ENCODE measurements around the gene SAMM50.

Gene SAMM50

GRCh38 chr22:43969989-43970755 lies 14.9 kb downstream of the SAMM50 start:
- no peaks in the 10 kb centered on the region for H3K27me3 ChIP-seq (ENCODE audit: control insufficient read depth, insufficient read depth, low read length)
- H3K36me3 ChIP-seq (ENCODE audit: control insufficient read depth, low read depth, low read length) = peaks cover 69% of the 10 kb centered on the region
- H3K9ac ChIP-seq (ENCODE audit: low read length) = no peak overlapping the region
- H3K27ac ChIP-seq (ENCODE audit: low read length) = no peak overlapping the region
- H3K4me3 ChIP-seq (ENCODE audit: low read length) = no peak overlapping the region
- H3K4me1 ChIP-seq (ENCODE audit: control insufficient read depth, low read depth, low read length) = no peaks in the 10 kb centered on the region
- H3K9me3 ChIP-seq (ENCODE audit: control insufficient read depth, low read depth, low read length) = no peaks in the 10 kb centered on the region

- Histone ChIP-seq H3K9me3 (ENCODE audit: control insufficient read depth, low read depth, low read length) (no peaks in the 10 kb centered on the region), H3K27ac (ENCODE audit: low read length) (no peak overlapping the region), H3K4me3 (ENCODE audit: low read length) (no peak overlapping the region), H3K4me1 (ENCODE audit: control insufficient read depth, low read depth, low read length) (no peaks in the 10 kb centered on the region), H3K27me3 (ENCODE audit: control insufficient read depth, insufficient read depth, low read length) (no peaks in the 10 kb centered on the region), H3K36me3 (ENCODE audit: control insufficient read depth, low read depth, low read length) (peaks cover 74% of the 10 kb centered on the region), H3K9ac (ENCODE audit: low read length) (no peak overlapping the region)
These were observed 15.9 kb downstream of the SAMM50 start for GRCh38 chr22:43971112-43971511.

GRCh38 chr22:43972931-43973462 lies 17.8 kb downstream of the SAMM50 start:
- no peaks in the 10 kb centered on the region for H3K9me3 ChIP-seq (ENCODE audit: control insufficient read depth, low read depth, low read length)
- no peak overlapping the region for H3K9ac ChIP-seq (ENCODE audit: low read length)
- no peak overlapping the region for H3K4me3 ChIP-seq (ENCODE audit: low read length)
- H3K36me3 ChIP-seq (ENCODE audit: control insufficient read depth, low read depth, low read length) = peaks cover 69% of the 10 kb centered on the region
- no peaks in the 10 kb centered on the region for H3K4me1 ChIP-seq (ENCODE audit: control insufficient read depth, low read depth, low read length)
- no peaks in the 10 kb centered on the region for H3K27me3 ChIP-seq (ENCODE audit: control insufficient read depth, insufficient read depth, low read length)
- H3K27ac ChIP-seq (ENCODE audit: low read length) = no peak overlapping the region

GRCh38 chr22:43974028-43974545 lies 18.8 kb downstream of the SAMM50 start:
- Histone ChIP-seq H3K9ac (ENCODE audit: low read length) (no peak overlapping the region), H3K27ac (ENCODE audit: low read length) (no peak overlapping the region), H3K27me3 (ENCODE audit: control insufficient read depth, insufficient read depth, low read length) (no peaks in the 10 kb centered on the region), H3K9me3 (ENCODE audit: control insufficient read depth, low read depth, low read length) (no peaks in the 10 kb centered on the region), H3K4me1 (ENCODE audit: control insufficient read depth, low read depth, low read length) (no peaks in the 10 kb centered on the region), H3K4me3 (ENCODE audit: low read length) (no peak overlapping the region), H3K36me3 (ENCODE audit: control insufficient read depth, low read depth, low read length) (peaks cover 64% of the 10 kb centered on the region)

- H3K36me3 ChIP-seq (ENCODE audit: control insufficient read depth, low read depth, low read length) = peaks cover 66% of the 10 kb centered on the region
- no peaks in the 10 kb centered on the region for H3K27me3 ChIP-seq (ENCODE audit: control insufficient read depth, insufficient read depth, low read length)
These were observed 19.8 kb downstream of the SAMM50 start for GRCh38 chr22:43975041-43975440.

GRCh38 chr22:43976861-43977795 lies 21.9 kb downstream of the SAMM50 start:
- Histone ChIP-seq H3K27me3 (ENCODE audit: control insufficient read depth, insufficient read depth, low read length) (no peaks in the 10 kb centered on the region), H3K36me3 (ENCODE audit: control insufficient read depth, low read depth, low read length) (peaks cover 69% of the 10 kb centered on the region), H3K4me3 (ENCODE audit: low read length) (no peak overlapping the region), H3K27ac (ENCODE audit: low read length) (no peak overlapping the region), H3K9me3 (ENCODE audit: control insufficient read depth, low read depth, low read length) (no peaks in the 10 kb centered on the region), H3K4me1 (ENCODE audit: control insufficient read depth, low read depth, low read length) (no peaks in the 10 kb centered on the region), H3K9ac (ENCODE audit: low read length) (no peak overlapping the region)

More at GRCh38 chr22:43975041-43975440, 19.8 kb downstream of the SAMM50 start:
- Histone ChIP-seq H3K4me1 (ENCODE audit: control insufficient read depth, low read depth, low read length) (no peaks in the 10 kb centered on the region), H3K4me3 (ENCODE audit: low read length) (no peak overlapping the region), H3K27ac (ENCODE audit: low read length) (no peak overlapping the region), H3K9ac (ENCODE audit: low read length) (no peak overlapping the region), H3K9me3 (ENCODE audit: control insufficient read depth, low read depth, low read length) (no peaks in the 10 kb centered on the region)

- Histone ChIP-seq H3K9me3 (ENCODE audit: control insufficient read depth, low read depth, low read length) (no peaks in the 10 kb centered on the region), H3K36me3 (ENCODE audit: control insufficient read depth, low read depth, low read length) (peaks cover 56% of the 10 kb centered on the region), H3K27ac (ENCODE audit: low read length) (no peak overlapping the region), H3K27me3 (ENCODE audit: control insufficient read depth, insufficient read depth, low read length) (no peaks in the 10 kb centered on the region), H3K4me1 (ENCODE audit: control insufficient read depth, low read depth, low read length) (no peaks in the 10 kb centered on the region), H3K9ac (ENCODE audit: low read length) (no peak overlapping the region), H3K4me3 (ENCODE audit: low read length) (no peak overlapping the region)
These were observed 23.3 kb downstream of the SAMM50 start for GRCh38 chr22:43978558-43978957.

- H3K9ac ChIP-seq (ENCODE audit: low read length) = no peak overlapping the region
- H3K36me3 ChIP-seq (ENCODE audit: control insufficient read depth, low read depth, low read length) = peaks cover 59% of the 10 kb centered on the region
- H3K27me3 ChIP-seq (ENCODE audit: control insufficient read depth, insufficient read depth, low read length) = no peaks in the 10 kb centered on the region
- H3K9me3 ChIP-seq (ENCODE audit: control insufficient read depth, low read depth, low read length) = no peaks in the 10 kb centered on the region
- no peak overlapping the region for H3K4me3 ChIP-seq (ENCODE audit: low read length)
- H3K27ac ChIP-seq (ENCODE audit: low read length) = no peak overlapping the region
- H3K4me1 ChIP-seq (ENCODE audit: control insufficient read depth, low read depth, low read length) = no peaks in the 10 kb centered on the region
These were observed 25.3 kb downstream of the SAMM50 start for GRCh38 chr22:43980579-43980978.

GRCh38 chr22:43980996-43981395 lies 25.8 kb downstream of the SAMM50 start:
- H3K27ac ChIP-seq (ENCODE audit: low read length) = no peak overlapping the region
- no peaks in the 10 kb centered on the region for H3K4me1 ChIP-seq (ENCODE audit: control insufficient read depth, low read depth, low read length)

GRCh38 chr22:43983808-43984207 lies 28.6 kb downstream of the SAMM50 start:
- no peak overlapping the region for H3K4me3 ChIP-seq (ENCODE audit: low read length)
- no peak overlapping the region for H3K9ac ChIP-seq (ENCODE audit: low read length)
- no peaks in the 10 kb centered on the region for H3K27me3 ChIP-seq (ENCODE audit: control insufficient read depth, insufficient read depth, low read length)
- H3K4me1 ChIP-seq (ENCODE audit: control insufficient read depth, low read depth, low read length) = no peaks in the 10 kb centered on the region
- no peak overlapping the region for H3K27ac ChIP-seq (ENCODE audit: low read length)
- H3K9me3 ChIP-seq (ENCODE audit: control insufficient read depth, low read depth, low read length) = no peaks in the 10 kb centered on the region
- peaks cover 58% of the 10 kb centered on the region for H3K36me3 ChIP-seq (ENCODE audit: control insufficient read depth, low read depth, low read length)

More at GRCh38 chr22:43980996-43981395, 25.8 kb downstream of the SAMM50 start:
- H3K9me3 ChIP-seq (ENCODE audit: control insufficient read depth, low read depth, low read length) = no peaks in the 10 kb centered on the region
- no peaks in the 10 kb centered on the region for H3K27me3 ChIP-seq (ENCODE audit: control insufficient read depth, insufficient read depth, low read length)
- peaks cover 57% of the 10 kb centered on the region for H3K36me3 ChIP-seq (ENCODE audit: control insufficient read depth, low read depth, low read length)
- no peak overlapping the region for H3K4me3 ChIP-seq (ENCODE audit: low read length)
- H3K9ac ChIP-seq (ENCODE audit: low read length) = no peak overlapping the region

GRCh38 chr22:43985532-43985931 lies 30.3 kb downstream of the SAMM50 start:
- H3K27me3 ChIP-seq (ENCODE audit: control insufficient read depth, insufficient read depth, low read length) = no peaks in the 10 kb centered on the region
- no peak overlapping the region for H3K27ac ChIP-seq (ENCODE audit: low read length)
- H3K9ac ChIP-seq (ENCODE audit: low read length) = no peak overlapping the region
- H3K36me3 ChIP-seq (ENCODE audit: control insufficient read depth, low read depth, low read length) = peaks cover 58% of the 10 kb centered on the region
- H3K9me3 ChIP-seq (ENCODE audit: control insufficient read depth, low read depth, low read length) = no peaks in the 10 kb centered on the region
- no peaks in the 10 kb centered on the region for H3K4me1 ChIP-seq (ENCODE audit: control insufficient read depth, low read depth, low read length)
- H3K4me3 ChIP-seq (ENCODE audit: low read length) = no peak overlapping the region

All from iPS-18a (cell line).